ENCODE data around the gene DCLK3. TPM values are rescaled to one million over a fixed set of nuclear protein-coding genes. Genes with fewer than 3 reads are reported as not detected.

The DCLK3 gene, protein sequence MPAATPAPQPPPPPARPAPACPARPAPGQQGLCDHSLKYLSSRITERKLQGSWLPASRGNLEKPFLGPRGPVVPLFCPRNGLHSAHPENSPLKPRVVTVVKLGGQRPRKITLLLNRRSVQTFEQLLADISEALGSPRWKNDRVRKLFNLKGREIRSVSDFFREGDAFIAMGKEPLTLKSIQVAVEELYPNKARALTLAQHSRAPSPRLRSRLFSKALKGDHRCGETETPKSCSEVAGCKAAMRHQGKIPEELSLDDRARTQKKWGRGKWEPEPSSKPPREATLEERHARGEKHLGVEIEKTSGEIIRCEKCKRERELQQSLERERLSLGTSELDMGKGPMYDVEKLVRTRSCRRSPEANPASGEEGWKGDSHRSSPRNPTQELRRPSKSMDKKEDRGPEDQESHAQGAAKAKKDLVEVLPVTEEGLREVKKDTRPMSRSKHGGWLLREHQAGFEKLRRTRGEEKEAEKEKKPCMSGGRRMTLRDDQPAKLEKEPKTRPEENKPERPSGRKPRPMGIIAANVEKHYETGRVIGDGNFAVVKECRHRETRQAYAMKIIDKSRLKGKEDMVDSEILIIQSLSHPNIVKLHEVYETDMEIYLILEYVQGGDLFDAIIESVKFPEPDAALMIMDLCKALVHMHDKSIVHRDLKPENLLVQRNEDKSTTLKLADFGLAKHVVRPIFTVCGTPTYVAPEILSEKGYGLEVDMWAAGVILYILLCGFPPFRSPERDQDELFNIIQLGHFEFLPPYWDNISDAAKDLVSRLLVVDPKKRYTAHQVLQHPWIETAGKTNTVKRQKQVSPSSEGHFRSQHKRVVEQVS
- total RNA-seq (ENCODE audit: low replicate concordance), result 0.34 and 0.51 TPM in 2 replicates

DNA sequence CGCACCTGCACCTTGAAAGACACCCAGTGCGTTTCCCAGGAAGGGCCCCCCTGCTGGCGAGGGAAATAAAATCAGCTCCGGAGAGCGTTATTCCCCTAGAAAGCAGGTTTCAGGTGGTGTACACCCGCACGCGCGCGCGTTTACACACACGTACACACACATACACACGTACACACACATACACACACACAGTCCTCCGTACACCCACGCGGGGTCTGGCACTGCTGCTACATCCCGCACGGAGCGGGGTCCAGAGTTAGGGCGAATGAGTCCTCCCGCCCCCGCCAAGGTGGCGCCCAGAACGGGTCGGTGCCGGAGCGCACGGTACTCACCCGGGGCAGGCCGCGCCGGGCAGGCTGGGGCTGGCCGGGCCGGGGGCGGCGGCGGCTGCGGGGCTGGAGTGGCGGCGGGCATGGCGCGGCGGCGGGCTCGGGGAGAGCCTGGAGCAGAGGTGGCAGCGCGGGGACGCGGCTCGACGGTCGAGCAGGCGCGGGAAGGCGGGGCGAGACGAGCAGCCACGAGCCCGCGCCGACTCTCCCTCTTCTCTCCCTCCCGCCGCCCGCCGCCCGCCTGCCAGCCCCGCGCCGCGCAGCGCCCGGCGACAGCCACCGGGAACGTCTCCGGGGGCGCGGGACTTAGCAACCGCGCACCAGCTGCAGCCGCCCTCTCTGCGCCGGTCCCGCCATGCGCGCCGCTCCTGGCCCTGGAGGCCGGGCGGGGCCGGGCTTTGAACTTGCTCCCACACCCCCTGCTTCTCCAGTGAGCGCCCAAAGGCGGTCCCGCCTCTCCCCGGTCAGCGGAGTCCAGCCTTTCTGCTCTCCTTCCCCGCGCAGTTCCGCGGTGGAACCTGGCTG, at the start of gene DCLK3:
DCLK3 (minus strand) TSS at position 704 of the 854 bp plus-strand sequence; CDS start at position 414, 290 bp downstream.
- Mint-ChIP-seq H3K9me3 (peaks cover 9% of the 10 kb centered on the region), H3K27me3 (ENCODE audit: insufficient read depth, low read depth) (peaks cover 32% of the 10 kb centered on the region)
- peaks cover 66% of the 10 kb centered on the region for H3K27me3 ChIP-seq

DNA sequence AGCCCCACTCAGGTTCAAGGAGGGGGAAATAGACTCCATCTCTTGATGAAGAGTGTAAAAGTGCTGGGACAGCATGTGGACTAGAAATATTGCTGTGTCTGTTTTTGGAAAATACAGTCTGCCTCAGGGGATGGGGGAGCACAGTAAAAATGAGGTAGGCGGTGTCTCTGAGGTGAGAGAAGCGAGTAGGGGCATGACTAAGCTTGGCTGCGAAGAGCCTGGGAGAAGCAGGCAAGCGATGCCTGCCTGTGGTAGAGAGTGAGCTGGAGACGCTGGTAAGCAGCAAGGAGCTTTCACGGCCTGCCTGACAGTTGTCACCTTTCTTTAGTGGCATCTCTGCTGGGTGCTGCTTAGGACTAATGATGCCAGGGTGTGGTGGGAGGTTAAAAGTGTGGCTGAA, 49.0 kb upstream of the DCLK3 start:
- TF ChIP-seq, protein P1, sequence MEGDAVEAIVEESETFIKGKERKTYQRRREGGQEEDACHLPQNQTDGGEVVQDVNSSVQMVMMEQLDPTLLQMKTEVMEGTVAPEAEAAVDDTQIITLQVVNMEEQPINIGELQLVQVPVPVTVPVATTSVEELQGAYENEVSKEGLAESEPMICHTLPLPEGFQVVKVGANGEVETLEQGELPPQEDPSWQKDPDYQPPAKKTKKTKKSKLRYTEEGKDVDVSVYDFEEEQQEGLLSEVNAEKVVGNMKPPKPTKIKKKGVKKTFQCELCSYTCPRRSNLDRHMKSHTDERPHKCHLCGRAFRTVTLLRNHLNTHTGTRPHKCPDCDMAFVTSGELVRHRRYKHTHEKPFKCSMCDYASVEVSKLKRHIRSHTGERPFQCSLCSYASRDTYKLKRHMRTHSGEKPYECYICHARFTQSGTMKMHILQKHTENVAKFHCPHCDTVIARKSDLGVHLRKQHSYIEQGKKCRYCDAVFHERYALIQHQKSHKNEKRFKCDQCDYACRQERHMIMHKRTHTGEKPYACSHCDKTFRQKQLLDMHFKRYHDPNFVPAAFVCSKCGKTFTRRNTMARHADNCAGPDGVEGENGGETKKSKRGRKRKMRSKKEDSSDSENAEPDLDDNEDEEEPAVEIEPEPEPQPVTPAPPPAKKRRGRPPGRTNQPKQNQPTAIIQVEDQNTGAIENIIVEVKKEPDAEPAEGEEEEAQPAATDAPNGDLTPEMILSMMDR (IDR thresholded peaks at IDR 0.05), result no peak
- TF ChIP-seq EZH2 (IDR thresholded peaks at IDR 0.05) (no peak), EZH2phosphoT487 (IDR thresholded peaks at IDR 0.05) (no peak)
- Histone ChIP-seq H3K9me3 (ENCODE audit: low read depth) (no peaks in the 10 kb centered on the region), H3K27ac (no peak overlapping the region), H3K4me2 (no peak overlapping the region), H3K79me2 (ENCODE audit: low read depth) (no peaks in the 10 kb centered on the region), H4K20me1 (ENCODE audit: low read depth) (no peaks in the 10 kb centered on the region), H2AFZ (replicated peaks) (no peak overlapping the region), H3K27me3 (no peaks in the 10 kb centered on the region), H3K4me1 (no peaks in the 10 kb centered on the region), H3K4me3 (no peak overlapping the region), H3F3A (ENCODE audit: low read depth) (no peaks in the 10 kb centered on the region), H3K36me3 (no peaks in the 10 kb centered on the region), H3K9ac (no peak overlapping the region)
- H3K36me3 Mint-ChIP-seq, result no peaks in the 10 kb centered on the region
- H3K4me1 Mint-ChIP-seq, result peaks cover 6% of the 10 kb centered on the region
- no peaks in the 10 kb centered on the region for H3K9me3 Mint-ChIP-seq
- no peak overlapping the region for H3K4me3 Mint-ChIP-seq
- DNase-seq (ENCODE audit: low spot score), result no peak
- H3K27me3 Mint-ChIP-seq (ENCODE audit: insufficient read depth, low read depth), result peaks cover 5% of the 10 kb centered on the region
- peak overlapping the region; percentile 73 for H3K27ac Mint-ChIP-seq

More for the DNA sequence above, at the start of gene DCLK3:
- no peaks in the 10 kb centered on the region for H4K20me1 ChIP-seq (ENCODE audit: low read depth)
- peak within 1 kb of the TSS; percentile 100 for H2AFZ ChIP-seq (replicated peaks)
- no peak within 1 kb of the TSS for H3K27ac ChIP-seq
- TF ChIP-seq, protein P1 (IDR thresholded peaks at IDR 0.05), result peak; percentile 23
- TF ChIP-seq EZH2phosphoT487 (IDR thresholded peaks at IDR 0.05), result peak; percentile 59
- peak; percentile 69 for TF ChIP-seq EZH2 (IDR thresholded peaks at IDR 0.05)
- no peaks in the 10 kb centered on the region for H3K36me3 Mint-ChIP-seq
- H3K9ac ChIP-seq, result no peak within 1 kb of the TSS
- H3K4me1 ChIP-seq, result peaks cover 2% of the 10 kb centered on the region
- no peaks in the 10 kb centered on the region for H3K9me3 ChIP-seq (ENCODE audit: low read depth)
- H3K4me3 ChIP-seq, result peak within 1 kb of the TSS; percentile 63
- peak within 1 kb of the TSS; percentile 81 for H3K4me3 Mint-ChIP-seq
- peak within 1 kb of the TSS; percentile 92 for H3K4me2 ChIP-seq
- no peaks in the 10 kb centered on the region for H3K36me3 ChIP-seq
- peaks cover 4% of the 10 kb centered on the region for H3K4me1 Mint-ChIP-seq
- peaks cover 14% of the 10 kb centered on the region for H3F3A ChIP-seq (ENCODE audit: low read depth)
- peak within 1 kb of the TSS; percentile 58 for H3K27ac Mint-ChIP-seq
- peak; percentile 80 for DNase-seq (ENCODE audit: low spot score)
- H3K79me2 ChIP-seq (ENCODE audit: low read depth), result no peaks in the 10 kb centered on the region

DNA sequence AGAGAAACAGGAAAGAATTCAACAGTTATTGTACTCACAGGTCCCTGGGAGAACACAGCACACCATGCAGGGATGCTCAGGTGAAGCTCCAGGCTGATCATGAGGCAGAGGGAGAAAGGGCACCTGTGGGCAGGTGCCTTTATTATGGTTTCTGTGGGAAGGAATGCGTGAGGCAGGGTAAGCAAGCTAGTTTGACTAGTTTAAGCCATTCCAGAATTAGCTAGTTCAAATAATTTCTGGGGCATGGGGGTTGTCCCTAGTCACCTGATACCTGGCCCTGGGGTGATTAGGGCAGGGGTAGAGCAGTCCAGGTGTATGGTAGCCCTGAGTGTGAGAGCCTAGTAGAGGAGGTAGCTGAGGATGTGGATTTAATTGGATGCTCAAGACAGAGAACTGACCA, 47.9 kb upstream of the DCLK3 start:
- DNase-seq (ENCODE audit: low spot score), result no peak
- H3K27ac Mint-ChIP-seq, result no peak overlapping the region
- Histone ChIP-seq H3K4me2 (no peak overlapping the region), H2AFZ (replicated peaks) (no peak overlapping the region), H3K27me3 (no peaks in the 10 kb centered on the region), H3K9ac (no peak overlapping the region), H3F3A (ENCODE audit: low read depth) (no peaks in the 10 kb centered on the region), H3K9me3 (ENCODE audit: low read depth) (no peaks in the 10 kb centered on the region), H3K27ac (no peak overlapping the region), H3K79me2 (ENCODE audit: low read depth) (no peaks in the 10 kb centered on the region), H3K36me3 (no peaks in the 10 kb centered on the region), H4K20me1 (ENCODE audit: low read depth) (no peaks in the 10 kb centered on the region), H3K4me3 (no peak overlapping the region), H3K4me1 (no peaks in the 10 kb centered on the region)
- H3K27me3 Mint-ChIP-seq (ENCODE audit: insufficient read depth, low read depth), result peaks cover 4% of the 10 kb centered on the region
- H3K4me3 Mint-ChIP-seq, result no peak overlapping the region
- TF ChIP-seq EZH2 (IDR thresholded peaks at IDR 0.05) (no peak), EZH2phosphoT487 (IDR thresholded peaks at IDR 0.05) (no peak)
- TF ChIP-seq, protein P1 (IDR thresholded peaks at IDR 0.05), result no peak
- H3K36me3 Mint-ChIP-seq, result no peaks in the 10 kb centered on the region
- peaks cover under 1% of the 10 kb centered on the region for H3K9me3 Mint-ChIP-seq
- peaks cover 6% of the 10 kb centered on the region for H3K4me1 Mint-ChIP-seq
